ENCODE results near the gene SLC25A26. TPM values are rescaled to one million over a fixed set of nuclear protein-coding genes. Genes with fewer than 3 reads are reported as not detected.

SLC25A26 gene
- total RNA-seq, 2 donors from 2014 or later: 8.6 to 9.2 TPM

GRCh38 chr3:66206806-66207205, 14.0 kb upstream of the SLC25A26 start:
- WGBS, 2 donors: 86 to 94% methylated on average over 7 of the region's 7 CpGs
- no peak for DNase-seq
- no peaks in the 10 kb centered on the region for H3K36me3 ChIP-seq (replicated peaks in 1 of 2; ENCODE audit: insufficient read depth in 1 of 2, low read depth in 2 of 2)

DNA sequence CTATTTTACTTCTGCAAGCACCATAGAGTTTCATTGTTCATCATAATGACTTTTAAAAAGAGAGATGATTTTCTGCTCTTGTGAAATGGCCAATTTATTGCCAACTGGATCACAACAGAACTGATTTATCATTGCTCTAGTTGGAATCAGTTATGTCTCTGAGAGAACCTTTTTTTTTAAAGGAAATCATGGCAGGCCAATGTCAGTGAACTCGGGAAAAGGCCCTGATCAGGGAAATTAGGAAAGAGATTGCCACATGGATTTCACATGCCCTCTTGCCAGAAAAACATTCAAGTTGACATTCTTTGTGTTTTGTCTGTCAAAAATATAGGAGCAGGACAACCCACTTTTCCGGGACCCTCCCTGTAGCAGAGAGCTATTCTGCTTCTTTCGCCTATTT, 12.6 kb upstream of the SLC25A26 start:
- DNase-seq (no peak), ATAC-seq (no peak)
- Histone ChIP-seq H3K27ac (no peak overlapping the region), H3K36me3 (replicated peaks in 1 of 2; ENCODE audit: insufficient read depth in 1 of 2, low read depth in 2 of 2) (no peaks in the 10 kb centered on the region), H3K4me1 (no peaks in the 10 kb centered on the region), H3K9me3 (no peaks in the 10 kb centered on the region), H3K4me3 (no peak overlapping the region), H3K27me3 (no peaks in the 10 kb centered on the region)
- WGBS, 2 donors: 78 to 80% methylated on average over 3 of the region's 3 CpGs
- TF ChIP-seq POLR2A (IDR thresholded peaks at IDR 0.05): no peak
- TF ChIP-seq, protein P1, sequence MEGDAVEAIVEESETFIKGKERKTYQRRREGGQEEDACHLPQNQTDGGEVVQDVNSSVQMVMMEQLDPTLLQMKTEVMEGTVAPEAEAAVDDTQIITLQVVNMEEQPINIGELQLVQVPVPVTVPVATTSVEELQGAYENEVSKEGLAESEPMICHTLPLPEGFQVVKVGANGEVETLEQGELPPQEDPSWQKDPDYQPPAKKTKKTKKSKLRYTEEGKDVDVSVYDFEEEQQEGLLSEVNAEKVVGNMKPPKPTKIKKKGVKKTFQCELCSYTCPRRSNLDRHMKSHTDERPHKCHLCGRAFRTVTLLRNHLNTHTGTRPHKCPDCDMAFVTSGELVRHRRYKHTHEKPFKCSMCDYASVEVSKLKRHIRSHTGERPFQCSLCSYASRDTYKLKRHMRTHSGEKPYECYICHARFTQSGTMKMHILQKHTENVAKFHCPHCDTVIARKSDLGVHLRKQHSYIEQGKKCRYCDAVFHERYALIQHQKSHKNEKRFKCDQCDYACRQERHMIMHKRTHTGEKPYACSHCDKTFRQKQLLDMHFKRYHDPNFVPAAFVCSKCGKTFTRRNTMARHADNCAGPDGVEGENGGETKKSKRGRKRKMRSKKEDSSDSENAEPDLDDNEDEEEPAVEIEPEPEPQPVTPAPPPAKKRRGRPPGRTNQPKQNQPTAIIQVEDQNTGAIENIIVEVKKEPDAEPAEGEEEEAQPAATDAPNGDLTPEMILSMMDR (IDR thresholded peaks at IDR 0.05): no peak
- intact Hi-C loops (cut with DNase I): no loop called here

More at GRCh38 chr3:66206806-66207205, 14.0 kb upstream of the SLC25A26 start:
- Histone ChIP-seq H3K4me3 (no peak overlapping the region), H3K27ac (no peak overlapping the region), H3K27me3 (no peaks in the 10 kb centered on the region), H3K4me1 (no peaks in the 10 kb centered on the region), H3K9me3 (no peaks in the 10 kb centered on the region)
- intact Hi-C loops (cut with DNase I): no loop called here
- no peak for TF ChIP-seq POLR2A (IDR thresholded peaks at IDR 0.05)
- TF ChIP-seq, protein P1 (IDR thresholded peaks at IDR 0.05): no peak
- ATAC-seq: no peak

- no peak for ATAC-seq
- no peak for TF ChIP-seq POLR2A (IDR thresholded peaks at IDR 0.05)
- TF ChIP-seq, protein P1 (IDR thresholded peaks at IDR 0.05): no peak
- H3K9me3 ChIP-seq: no peaks in the 10 kb centered on the region
- H3K4me1 ChIP-seq: no peaks in the 10 kb centered on the region
- no peaks in the 10 kb centered on the region for H3K27me3 ChIP-seq
- no peak overlapping the region for H3K4me3 ChIP-seq
- no peaks in the 10 kb centered on the region for H3K36me3 ChIP-seq (replicated peaks in 1 of 2; ENCODE audit: insufficient read depth in 1 of 2, low read depth in 2 of 2)
- H3K27ac ChIP-seq: no peak overlapping the region
- intact Hi-C loops (cut with DNase I): no loop called here
- 81 to 86% methylated on average over 9 of the region's 9 CpGs for WGBS, 2 donors
- DNase-seq: no peak
Measured at GRCh38 chr3:66210687-66211295, 10.0 kb upstream of the SLC25A26 start.

DNA sequence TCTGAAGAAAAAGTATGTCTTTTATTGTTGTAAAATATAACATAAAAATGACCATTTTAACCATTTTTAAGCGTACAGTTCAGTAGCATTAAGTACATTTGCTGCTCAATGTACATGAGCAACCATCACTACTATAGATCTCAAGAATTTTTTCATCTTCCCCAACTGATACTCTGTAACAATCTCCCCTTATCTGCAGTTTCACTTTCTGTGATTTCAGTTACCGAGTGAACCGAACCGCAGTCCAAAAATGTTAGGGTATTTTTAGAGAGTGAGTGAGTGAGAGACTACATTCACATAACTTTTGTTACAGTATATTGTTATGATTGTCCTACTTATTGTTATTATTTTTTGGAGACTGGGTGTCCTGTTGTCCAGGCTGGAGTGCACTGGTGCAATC, 9.0 kb upstream of the SLC25A26 start:
- 75 to 86% methylated on average over 4 of the region's 4 CpGs for WGBS, 2 donors
- TF ChIP-seq, protein P1 (IDR thresholded peaks at IDR 0.05): no peak
- no peak for TF ChIP-seq POLR2A (IDR thresholded peaks at IDR 0.05)
- Histone ChIP-seq H3K36me3 (replicated peaks in 1 of 2; ENCODE audit: insufficient read depth in 1 of 2, low read depth in 2 of 2) (no peaks in the 10 kb centered on the region), H3K4me3 (no peak overlapping the region), H3K9me3 (no peaks in the 10 kb centered on the region), H3K27ac (no peak overlapping the region), H3K27me3 (no peaks in the 10 kb centered on the region), H3K4me1 (no peaks in the 10 kb centered on the region)
- DNase-seq: no peak
- no peak for ATAC-seq
- intact Hi-C loops (cut with DNase I): no loop called here

- Histone ChIP-seq H3K4me1 (no peaks in the 10 kb centered on the region), H3K27ac (no peak overlapping the region), H3K4me3 (no peak overlapping the region), H3K9me3 (no peaks in the 10 kb centered on the region), H3K36me3 (replicated peaks in 1 of 2; ENCODE audit: insufficient read depth in 1 of 2, low read depth in 2 of 2) (no peaks in the 10 kb centered on the region), H3K27me3 (no peaks in the 10 kb centered on the region)
- DNase-seq: no peak
- intact Hi-C loops (cut with DNase I): no loop called here
- ATAC-seq: no peak
- TF ChIP-seq POLR2A (IDR thresholded peaks at IDR 0.05): no peak
- TF ChIP-seq, protein P1 (IDR thresholded peaks at IDR 0.05): no peak
- WGBS, 2 donors: 33 to 40% methylated on average over 2 of the region's 2 CpGs
Measured at GRCh38 chr3:66215106-66215505, 5.7 kb upstream of the SLC25A26 start.

All from body of pancreas (tissue), 4 donors.